ENCODE measurements around the gene CASQ1. TPM values are rescaled to one million over a fixed set of nuclear protein-coding genes. Genes with fewer than 3 reads are reported as not detected.

CASQ1 gene
- total and polyA plus RNA-seq, 4 donors = 0.08 to 0.37 (median 0.25) TPM

- Histone ChIP-seq H3K27ac (ENCODE audit: low read depth in 1 of 2, low read length in 1 of 2) (no peak overlapping the region), H3K9me3 (ENCODE audit: control insufficient read depth in 4 of 4, insufficient read depth in 3 of 4, low read length in 3 of 4) (no peaks in the 10 kb centered on the region), H3K36me3 (ENCODE audit: control insufficient read depth in 4 of 4, insufficient read depth in 4 of 4, low read length in 4 of 4) (peaks cover 19 to 48% (median 23%) of the 10 kb centered on the region in 4 donors), H3K9ac (ENCODE audit: insufficient read depth in 1 of 2, low read length in 2 of 2) (no peak overlapping the region), H3K27me3 (ENCODE audit: control insufficient read depth in 3 of 3, insufficient read depth in 3 of 3, low read length in 2 of 3) (no peaks in the 10 kb centered on the region), H3K4me1 (ENCODE audit: control insufficient read depth in 5 of 5, insufficient read depth in 5 of 5, low read length in 5 of 5) (peaks cover 0 to under 1% (median 0%) of the 10 kb centered on the region in 5 donors), H3K4me3 (no peak overlapping the region)
- no peak for TF ChIP-seq CTCF (IDR thresholded peaks at IDR 0.05; ENCODE audit: control extremely low read depth, extremely low read depth)
- DNase-seq = no peak
- no peak for ATAC-seq (ENCODE audit: insufficient read depth, low FRiP score)
These were observed 42.5 kb downstream of the CASQ1 start for GRCh38 chr1:160232911-160233310.

- Histone ChIP-seq H3K36me3 (ENCODE audit: control insufficient read depth in 4 of 4, insufficient read depth in 4 of 4, low read length in 4 of 4) (peaks cover 18 to 39% (median 33%) of the 10 kb centered on the region in 4 donors), H3K27me3 (ENCODE audit: control insufficient read depth in 3 of 3, insufficient read depth in 3 of 3, low read length in 2 of 3) (no peaks in the 10 kb centered on the region), H3K9ac (ENCODE audit: insufficient read depth in 1 of 2, low read length in 2 of 2) (no peak overlapping the region), H3K4me3 (no peak overlapping the region), H3K4me1 (ENCODE audit: control insufficient read depth in 5 of 5, insufficient read depth in 5 of 5, low read length in 5 of 5) (peaks cover 0 to 7% (median 0%) of the 10 kb centered on the region in 5 donors), H3K27ac (ENCODE audit: low read depth in 1 of 2, low read length in 1 of 2) (no peak overlapping the region), H3K9me3 (ENCODE audit: control insufficient read depth in 4 of 4, insufficient read depth in 3 of 4, low read length in 3 of 4) (no peaks in the 10 kb centered on the region)
- 93 to 94% methylated on average over 5 of the region's 5 CpGs for WGBS, 2 donors
- ATAC-seq (ENCODE audit: insufficient read depth, low FRiP score) (no peak), DNase-seq (no peak)
- TF ChIP-seq CTCF (IDR thresholded peaks at IDR 0.05; ENCODE audit: control extremely low read depth, extremely low read depth) = no peak
These were observed 46.4 kb downstream of the CASQ1 start for GRCh38 chr1:160236806-160237205.

- no peak for DNase-seq
- no peak overlapping the region for H3K4me3 ChIP-seq
- no peaks in the 10 kb centered on the region for H3K9me3 ChIP-seq (ENCODE audit: control insufficient read depth in 4 of 4, insufficient read depth in 3 of 4, low read length in 3 of 4)
- H3K27ac ChIP-seq (ENCODE audit: low read depth in 1 of 2, low read length in 1 of 2) = no peak overlapping the region
- ATAC-seq (ENCODE audit: insufficient read depth, low FRiP score) = no peak
- H3K4me1 ChIP-seq (ENCODE audit: control insufficient read depth in 5 of 5, insufficient read depth in 5 of 5, low read length in 5 of 5) = peaks cover 0 to 11% (median 0%) of the 10 kb centered on the region in 5 donors
- peaks cover 18 to 40% (median 31%) of the 10 kb centered on the region in 4 donors for H3K36me3 ChIP-seq (ENCODE audit: control insufficient read depth in 4 of 4, insufficient read depth in 4 of 4, low read length in 4 of 4)
- WGBS, 2 donors = 95 to 100% methylated on average over 2 of the region's 2 CpGs
- no peaks in the 10 kb centered on the region for H3K27me3 ChIP-seq (ENCODE audit: control insufficient read depth in 3 of 3, insufficient read depth in 3 of 3, low read length in 2 of 3)
- H3K9ac ChIP-seq (ENCODE audit: insufficient read depth in 1 of 2, low read length in 2 of 2) = no peak overlapping the region
- TF ChIP-seq CTCF (IDR thresholded peaks at IDR 0.05; ENCODE audit: control extremely low read depth, extremely low read depth) = no peak
These were observed 47.2 kb downstream of the CASQ1 start for GRCh38 chr1:160237558-160237957.

- TF ChIP-seq CTCF (IDR thresholded peaks at IDR 0.05; ENCODE audit: control extremely low read depth, extremely low read depth) = no peak
- peaks cover 0 to 18% (median 0%) of the 10 kb centered on the region in 5 donors for H3K4me1 ChIP-seq (ENCODE audit: control insufficient read depth in 5 of 5, insufficient read depth in 5 of 5, low read length in 5 of 5)
- DNase-seq (no peak), ATAC-seq (ENCODE audit: insufficient read depth, low FRiP score) (no peak)
- no peak overlapping the region for H3K9ac ChIP-seq (ENCODE audit: insufficient read depth in 1 of 2, low read length in 2 of 2)
- peak overlapping the region in 1 of 2 donors; percentile 45 for H3K27ac ChIP-seq (ENCODE audit: low read depth in 1 of 2, low read length in 1 of 2)
- H3K9me3 ChIP-seq (ENCODE audit: control insufficient read depth in 4 of 4, insufficient read depth in 3 of 4, low read length in 3 of 4) = no peaks in the 10 kb centered on the region
- peaks cover 21 to 38% (median 31%) of the 10 kb centered on the region in 4 donors for H3K36me3 ChIP-seq (ENCODE audit: control insufficient read depth in 4 of 4, insufficient read depth in 4 of 4, low read length in 4 of 4)
- 68 to 84% methylated on average over 5 of the region's 5 CpGs for WGBS, 2 donors
- no peak overlapping the region for H3K4me3 ChIP-seq
- H3K27me3 ChIP-seq (ENCODE audit: control insufficient read depth in 3 of 3, insufficient read depth in 3 of 3, low read length in 2 of 3) = no peaks in the 10 kb centered on the region
These were observed 48.0 kb downstream of the CASQ1 start for GRCh38 chr1:160238408-160238807.

Data from lung (tissue), 12 donors.